ENCODE data around the gene TPSD1.

GRCh38 chr16:1278477-1278876 lies 22.6 kb downstream of the TPSD1 start:
- no peak for TF ChIP-seq CTCF (IDR thresholded peaks at IDR 0.05; ENCODE audit: borderline replicate concordance, extremely low read depth, low read length, poor library complexity, severe bottlenecking)
- TF ChIP-seq EZH2 (IDR thresholded peaks at IDR 0.05; ENCODE audit: borderline replicate concordance, low read depth, low read length, severe bottlenecking) = no peak
